ENCODE measurements around the gene MT4. TPM values are rescaled to one million over a fixed set of nuclear protein-coding genes. Genes with fewer than 3 reads are reported as not detected.
A peak's percentile ranks its signal among the peaks of the same experiment; 100 is the strongest.

Gene MT4
- total RNA-seq, 1 donor from 2014 or later = not detected

- no peak for DNase-seq (ENCODE audit: low spot score)
These were observed 36.5 kb downstream of the MT4 start for GRCh38 chr16:56601325-56601724.

GRCh38 chr16:56603589-56603988 is 38.7 kb downstream of the MT4 start:
- no peak for DNase-seq (ENCODE audit: low spot score)

- no peak for DNase-seq (ENCODE audit: low spot score)
These were observed 40.1 kb downstream of the MT4 start for GRCh38 chr16:56604966-56605365.

- DNase-seq (ENCODE audit: low spot score) = no peak
These were observed 40.6 kb downstream of the MT4 start for GRCh38 chr16:56605475-56605874.

GRCh38 chr16:56606071-56606475 is 41.2 kb downstream of the MT4 start:
- peak; percentile 66 for DNase-seq (ENCODE audit: low spot score)

GRCh38 chr16:56606476-56607108 is 41.7 kb downstream of the MT4 start:
- DNase-seq (ENCODE audit: low spot score) = peak; percentile 77

- peak; percentile 61 for DNase-seq (ENCODE audit: low spot score)
These were observed 42.3 kb downstream of the MT4 start for GRCh38 chr16:56607109-56607618.

GRCh38 chr16:56607675-56608042 is 42.8 kb downstream of the MT4 start:
- DNase-seq (ENCODE audit: low spot score) = peak; percentile 25

GRCh38 chr16:56608043-56608875 is 43.4 kb downstream of the MT4 start, which contains the start of gene MT2A:
Gene MT2A (plus strand): TSS chr16:56608584. CDS start chr16:56608656, 72 bp downstream.
- peak; percentile 97 for DNase-seq (ENCODE audit: low spot score)

GRCh38 chr16:56608876-56609462 is 44.1 kb downstream of the MT4 start:
- no peak for DNase-seq (ENCODE audit: low spot score)

- DNase-seq (ENCODE audit: low spot score) = peak; percentile 82
These were observed 44.6 kb downstream of the MT4 start for GRCh38 chr16:56609463-56609921.

- DNase-seq (ENCODE audit: low spot score) = peak; percentile 26
These were observed 45.2 kb downstream of the MT4 start for GRCh38 chr16:56610017-56610608.

GRCh38 chr16:56610609-56611111 is 45.8 kb downstream of the MT4 start:
- DNase-seq (ENCODE audit: low spot score) = peak; percentile 69

GRCh38 chr16:56611281-56611833 is 46.5 kb downstream of the MT4 start:
- DNase-seq (ENCODE audit: low spot score) = no peak

- DNase-seq (ENCODE audit: low spot score) = no peak
These were observed 48.8 kb downstream of the MT4 start for GRCh38 chr16:56613706-56614105.

- no peak for DNase-seq (ENCODE audit: low spot score)
These were observed 49.7 kb downstream of the MT4 start for GRCh38 chr16:56614549-56614991.

GRCh38 chr16:56615353-56615752 is 50.5 kb downstream of the MT4 start:
- DNase-seq (ENCODE audit: low spot score) = no peak

GRCh38 chr16:56616608-56617211 is 51.8 kb downstream of the MT4 start:
- no peak for DNase-seq (ENCODE audit: low spot score)

- peak; percentile 77 for DNase-seq (ENCODE audit: low spot score)
These were observed 52.6 kb downstream of the MT4 start for GRCh38 chr16:56617212-56618085.

GRCh38 chr16:56618138-56618537 is 53.3 kb downstream of the MT4 start:
- no peak for DNase-seq (ENCODE audit: low spot score)

Data from umbilical cord (tissue), 2 donors.